Type B pancreatic cell (in vitro differentiated cells): ENCODE measurements around the gene PIGC. TPM values are rescaled to one million over a fixed set of nuclear protein-coding genes. Genes with fewer than 3 reads are reported as not detected.

Source experiments
- DNase-seq: peaks from one replicate; pipeline ENCODE4 v3.0.0; 2021; ENCODE audit warnings: mixed read lengths; ENCODE audit not compliant: unreplicated experiment; ENCODE audit errors: extremely low spot score
- H3K27ac Mint-ChIP-seq: 2 replicates; pipeline ENCODE4 v1.8.0; 2021; ENCODE audit warnings: mild to moderate bottlenecking, mixed read lengths
- H3K27me3 Mint-ChIP-seq: 2 replicates; pipeline ENCODE4 v1.8.0; 2021; ENCODE audit warnings: mixed read lengths
- H3K36me3 Mint-ChIP-seq: 2 replicates; pipeline ENCODE4 v1.8.0; 2021; ENCODE audit warnings: mixed read lengths
- H3K4me1 Mint-ChIP-seq: one replicate; pipeline ENCODE4 v1.8.0; 2021; ENCODE audit warnings: mixed read lengths; ENCODE audit not compliant: unreplicated experiment
- H3K4me3 Mint-ChIP-seq: 2 replicates; pipeline ENCODE4 v1.8.0; 2021; ENCODE audit warnings: mild to moderate bottlenecking, mixed read lengths
- H3K9me3 Mint-ChIP-seq: 2 replicates; pipeline ENCODE4 v1.8.0; 2021; ENCODE audit warnings: mixed read lengths
- long read RNA-seq: library from polyadenylated mRNA; unstranded; transcript quantifications from one replicate; pipeline ENCODE4 v2.0.0, GENCODE V29; 2020
- total RNA-seq: library from RNA; stranded (reverse); gene quantifications from 2 replicates; pipeline ENCODE4 v1.2.1, GENCODE V29; 2021; ENCODE audit warnings: low replicate concordance
- TF ChIP-seq, protein P1 (sequence below): fragments of 200-600 bp; sonication (generic); conservative IDR thresholded peaks from 2 replicates; pipeline ENCODE4 v1.5.0; 2021; ENCODE audit warnings: antibody characterized with exemption, mild to moderate bottlenecking

Gene PIGC
- 36.0 and 37.3 TPM in 2 replicates for total RNA-seq
- long read RNA-seq, transcript PIGC-201 (2 exons, 1,447 nt): major isoform, 258 of 286 reads
- long read RNA-seq, transcript PIGC-202 (1 exons, 2,630 nt): minor isoform, 7 of 286 reads
- long read RNA-seq, partial matches to known transcripts: 0 of 286 reads
- long read RNA-seq, other reads (novel, unspliced or antisense): 21 of 286 reads

DNA sequence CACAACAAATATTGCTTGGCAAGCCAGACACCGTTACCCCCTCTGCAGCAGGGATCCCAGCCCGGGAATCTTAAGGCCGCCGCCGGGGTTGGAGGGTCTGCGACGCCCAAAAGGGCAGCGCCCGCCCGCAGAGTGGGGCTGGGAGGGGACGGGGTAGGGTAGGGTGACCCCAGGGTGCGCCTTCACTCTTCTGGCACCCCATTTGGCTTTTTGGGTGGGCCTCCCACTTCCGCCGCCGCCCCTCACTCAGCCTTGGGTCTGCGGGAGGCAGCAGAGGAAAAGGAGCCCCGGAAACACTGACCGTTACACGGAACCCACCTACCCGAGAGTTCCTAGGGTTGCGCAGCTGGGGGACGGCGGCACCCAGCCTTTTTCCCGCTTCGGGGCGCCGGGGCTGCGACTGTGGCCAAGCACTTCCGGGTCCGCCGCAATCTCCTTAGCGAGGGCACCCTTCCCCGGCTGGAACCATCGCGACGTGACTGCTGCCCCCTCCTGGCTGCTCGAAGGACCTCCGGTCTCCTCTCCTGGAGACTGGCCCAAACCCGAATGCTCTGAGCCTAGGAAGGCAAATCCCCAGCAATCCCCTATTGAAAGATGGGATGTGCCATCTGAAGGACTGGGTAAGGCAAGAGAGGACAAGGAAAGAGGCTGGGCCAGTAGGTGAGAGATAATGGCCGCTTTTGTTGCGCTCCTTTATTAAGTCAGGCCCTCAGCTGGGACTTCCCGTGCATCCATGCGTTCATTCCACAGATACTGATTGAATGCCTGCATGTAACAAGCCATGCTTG, at the start of gene PIGC:
TSS of gene PIGC (minus strand) at position 404 of the 788 bp plus-strand sequence. CDS start 1,447 bp downstream, outside the sequence.
- Mint-ChIP-seq H3K4me3 (peak within 1 kb of the TSS; percentile 96), H3K4me1 (peaks cover 22% of the 10 kb centered on the region), H3K27ac (peak within 1 kb of the TSS; percentile 85), H3K9me3 (no peaks in the 10 kb centered on the region), H3K36me3 (peaks cover 28% of the 10 kb centered on the region), H3K27me3 (no peaks in the 10 kb centered on the region)
- TF ChIP-seq, protein P1, sequence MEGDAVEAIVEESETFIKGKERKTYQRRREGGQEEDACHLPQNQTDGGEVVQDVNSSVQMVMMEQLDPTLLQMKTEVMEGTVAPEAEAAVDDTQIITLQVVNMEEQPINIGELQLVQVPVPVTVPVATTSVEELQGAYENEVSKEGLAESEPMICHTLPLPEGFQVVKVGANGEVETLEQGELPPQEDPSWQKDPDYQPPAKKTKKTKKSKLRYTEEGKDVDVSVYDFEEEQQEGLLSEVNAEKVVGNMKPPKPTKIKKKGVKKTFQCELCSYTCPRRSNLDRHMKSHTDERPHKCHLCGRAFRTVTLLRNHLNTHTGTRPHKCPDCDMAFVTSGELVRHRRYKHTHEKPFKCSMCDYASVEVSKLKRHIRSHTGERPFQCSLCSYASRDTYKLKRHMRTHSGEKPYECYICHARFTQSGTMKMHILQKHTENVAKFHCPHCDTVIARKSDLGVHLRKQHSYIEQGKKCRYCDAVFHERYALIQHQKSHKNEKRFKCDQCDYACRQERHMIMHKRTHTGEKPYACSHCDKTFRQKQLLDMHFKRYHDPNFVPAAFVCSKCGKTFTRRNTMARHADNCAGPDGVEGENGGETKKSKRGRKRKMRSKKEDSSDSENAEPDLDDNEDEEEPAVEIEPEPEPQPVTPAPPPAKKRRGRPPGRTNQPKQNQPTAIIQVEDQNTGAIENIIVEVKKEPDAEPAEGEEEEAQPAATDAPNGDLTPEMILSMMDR: peak; percentile 91
- DNase-seq: peak; percentile 92

DNA sequence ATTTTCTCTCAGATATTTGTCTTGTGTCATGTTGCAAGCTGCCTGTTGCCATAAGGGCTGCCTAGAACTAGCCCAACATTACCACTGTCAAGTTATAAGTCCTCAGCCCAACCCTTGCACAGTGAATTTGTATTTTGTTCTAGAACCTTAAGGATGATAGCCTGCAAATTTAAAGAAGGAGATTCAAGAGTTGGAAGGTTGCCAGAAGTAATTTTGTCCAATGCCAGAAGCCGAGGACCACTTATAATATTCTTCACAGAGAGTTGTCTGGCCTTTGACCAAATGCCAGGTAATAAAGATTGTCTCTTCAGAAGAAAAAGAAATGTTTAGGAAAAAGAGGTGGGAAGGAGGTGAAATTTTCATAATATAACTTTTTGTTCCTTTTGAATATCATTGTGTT, 48.6 kb upstream of the PIGC start:
- Mint-ChIP-seq H3K27me3 (no peaks in the 10 kb centered on the region), H3K4me1 (peaks cover 23% of the 10 kb centered on the region), H3K27ac (no peak overlapping the region), H3K4me3 (no peak overlapping the region), H3K36me3 (no peaks in the 10 kb centered on the region), H3K9me3 (no peaks in the 10 kb centered on the region)
- TF ChIP-seq, protein P1: no peak
- no peak for DNase-seq

DNA sequence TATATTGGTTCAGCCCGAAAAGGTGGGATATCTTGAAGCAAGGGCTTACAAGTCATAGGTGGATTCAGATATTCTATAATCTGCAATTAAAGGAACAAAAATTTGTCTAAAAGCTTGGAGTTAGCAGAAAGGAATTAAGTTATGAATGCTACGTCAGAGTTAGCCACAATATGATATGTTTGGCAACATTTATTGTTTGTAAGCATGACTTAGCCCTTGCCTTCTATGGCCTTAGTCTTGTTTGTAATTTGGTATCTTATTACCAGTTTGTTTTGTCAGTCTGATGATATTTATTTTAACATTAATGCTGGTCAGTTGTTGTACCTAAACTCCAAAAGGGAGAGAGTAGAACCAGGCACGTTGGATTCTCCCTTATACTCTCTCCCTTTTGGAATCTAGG, 46.0 kb upstream of the PIGC start:
- H3K4me1 Mint-ChIP-seq: peaks cover 6% of the 10 kb centered on the region

DNA sequence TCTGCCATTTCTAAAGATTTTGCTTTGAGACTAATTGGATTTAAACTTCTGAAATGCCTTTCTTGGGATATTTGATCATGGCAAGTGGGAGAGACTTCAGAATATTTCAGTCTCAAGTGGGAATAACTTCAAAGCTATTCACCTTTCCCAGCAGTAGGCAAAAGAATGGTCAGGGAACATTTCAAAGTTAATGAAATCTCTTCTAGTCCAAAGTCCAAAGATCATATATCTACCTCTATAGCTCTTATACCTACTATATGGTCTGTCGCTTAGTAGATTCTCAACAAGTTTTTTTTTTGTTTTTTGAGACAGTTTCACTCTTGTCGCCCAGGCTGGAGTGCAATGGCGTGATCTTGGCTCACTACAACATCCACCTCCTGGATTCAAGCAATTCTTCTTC, 44.5 kb upstream of the PIGC start:
- H3K36me3 Mint-ChIP-seq: no peaks in the 10 kb centered on the region
- peaks cover 11% of the 10 kb centered on the region for H3K4me1 Mint-ChIP-seq
- DNase-seq: no peak
- H3K27me3 Mint-ChIP-seq: no peaks in the 10 kb centered on the region
- peaks cover 4% of the 10 kb centered on the region for H3K9me3 Mint-ChIP-seq
- H3K4me3 Mint-ChIP-seq: no peak overlapping the region
- TF ChIP-seq, protein P1: no peak
- H3K27ac Mint-ChIP-seq: no peak overlapping the region

More for the DNA sequence above, 46.0 kb upstream of the PIGC start:
- H3K27ac Mint-ChIP-seq: no peak overlapping the region
- TF ChIP-seq, protein P1: no peak
- no peaks in the 10 kb centered on the region for H3K27me3 Mint-ChIP-seq
- H3K36me3 Mint-ChIP-seq: no peaks in the 10 kb centered on the region
- H3K9me3 Mint-ChIP-seq: peaks cover 4% of the 10 kb centered on the region
- DNase-seq: no peak
- H3K4me3 Mint-ChIP-seq: no peak overlapping the region

DNA sequence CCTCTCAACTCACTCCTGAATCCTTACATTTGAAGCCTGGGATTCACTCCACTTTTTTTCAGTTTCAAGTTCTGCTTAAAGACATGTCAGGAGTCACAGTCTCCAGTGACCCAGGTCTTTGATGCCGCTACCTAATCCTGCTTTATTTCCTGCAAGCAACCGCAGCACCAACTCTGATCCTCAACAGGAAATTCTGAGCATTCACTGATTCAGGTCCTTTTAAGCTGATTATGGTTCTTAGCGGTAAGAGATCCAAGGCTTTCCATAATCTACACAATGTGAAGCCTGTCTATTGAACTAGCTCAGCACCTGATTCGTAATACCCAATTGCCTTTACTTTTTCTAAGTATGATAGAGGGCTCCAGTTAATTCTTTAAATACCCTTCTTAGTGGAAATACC, 43.7 kb upstream of the PIGC start:
- Mint-ChIP-seq H3K27ac (no peak overlapping the region), H3K4me1 (peaks cover 11% of the 10 kb centered on the region), H3K9me3 (peaks cover 4% of the 10 kb centered on the region), H3K4me3 (no peak overlapping the region), H3K36me3 (no peaks in the 10 kb centered on the region), H3K27me3 (no peaks in the 10 kb centered on the region)
- no peak for DNase-seq
- TF ChIP-seq, protein P1: no peak
